KOPT-K1 (cell line): ENCODE data around the gene FGF4.

ENCODE experiments used
- H3K27ac ChIP-seq: fragments of 200-600 bp; sonication (generic); 2 replicates; pipeline ENCODE4 v1.5.1; 2016; ENCODE audit warnings: antibody characterized with exemption, mild to moderate bottlenecking, low read depth, low read length; ENCODE audit not compliant: poor library complexity, severe bottlenecking
- H3K36me3 ChIP-seq: fragments of 200-600 bp; sonication (generic); 2 replicates; pipeline ENCODE4 v1.5.1; 2017; ENCODE audit warnings: antibody characterized with exemption, mild to moderate bottlenecking, low read length, moderate library complexity; ENCODE audit not compliant: insufficient read depth
- H3K9me3 ChIP-seq: fragments of 200-600 bp; sonication (generic); 2 replicates; pipeline ENCODE4 v1.5.1; 2017; ENCODE audit warnings: antibody characterized with exemption, low read length, mild to moderate bottlenecking; ENCODE audit not compliant: insufficient read depth, poor library complexity, severe bottlenecking

Gene FGF4

GRCh38 chr11:69813839-69814238 is 38.7 kb upstream of the FGF4 start:
- H3K36me3 ChIP-seq: no peaks in the 10 kb centered on the region
- H3K27ac ChIP-seq: no peak overlapping the region
- no peaks in the 10 kb centered on the region for H3K9me3 ChIP-seq

DNA sequence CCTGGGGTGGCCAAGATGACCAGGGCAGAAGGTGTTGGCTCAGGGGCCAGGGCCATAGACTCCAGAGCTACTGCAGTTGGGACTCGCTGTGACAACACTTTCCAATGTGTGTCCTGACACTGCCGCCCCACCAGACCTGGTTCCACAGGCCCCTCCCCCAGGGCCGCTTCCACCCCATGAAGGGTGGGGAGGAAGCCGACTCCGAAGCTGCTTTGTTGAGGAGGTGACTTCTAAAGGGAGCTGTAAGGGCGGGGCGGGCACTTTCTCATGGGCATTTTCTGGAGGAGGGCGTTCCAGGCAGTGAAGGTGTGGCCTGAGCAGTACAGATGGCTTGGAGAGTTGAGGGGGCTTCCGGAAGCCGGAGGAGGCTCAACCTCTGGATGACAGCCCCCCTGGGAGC is 37.8 kb upstream of the FGF4 start:
- Histone ChIP-seq H3K9me3 (no peaks in the 10 kb centered on the region), H3K27ac (no peak overlapping the region), H3K36me3 (no peaks in the 10 kb centered on the region)

DNA sequence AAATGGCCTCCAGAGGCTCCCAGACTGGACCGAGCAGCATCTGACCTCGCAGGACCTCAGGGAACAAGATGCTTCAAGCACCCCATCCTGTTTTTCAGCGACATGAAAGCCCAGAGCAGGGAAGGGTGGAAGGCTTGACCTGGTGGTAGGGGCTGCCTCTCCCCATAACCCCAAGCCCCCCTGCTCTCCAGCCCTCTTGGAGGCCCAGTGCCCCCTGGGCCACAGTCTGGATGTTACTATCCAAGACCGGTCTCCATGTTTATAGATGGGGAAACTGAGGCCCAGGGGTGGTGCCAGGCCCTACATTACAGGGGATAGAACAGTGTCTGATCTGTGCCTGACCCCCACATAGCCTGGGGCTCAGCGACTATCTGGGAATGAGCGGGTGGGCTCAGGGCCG is 37.1 kb upstream of the FGF4 start:
- Histone ChIP-seq H3K27ac (no peak overlapping the region), H3K36me3 (no peaks in the 10 kb centered on the region), H3K9me3 (no peaks in the 10 kb centered on the region)

GRCh38 chr11:69811431-69811830 is 36.3 kb upstream of the FGF4 start:
- H3K9me3 ChIP-seq: no peaks in the 10 kb centered on the region
- H3K36me3 ChIP-seq: no peaks in the 10 kb centered on the region
- H3K27ac ChIP-seq: no peak overlapping the region

DNA sequence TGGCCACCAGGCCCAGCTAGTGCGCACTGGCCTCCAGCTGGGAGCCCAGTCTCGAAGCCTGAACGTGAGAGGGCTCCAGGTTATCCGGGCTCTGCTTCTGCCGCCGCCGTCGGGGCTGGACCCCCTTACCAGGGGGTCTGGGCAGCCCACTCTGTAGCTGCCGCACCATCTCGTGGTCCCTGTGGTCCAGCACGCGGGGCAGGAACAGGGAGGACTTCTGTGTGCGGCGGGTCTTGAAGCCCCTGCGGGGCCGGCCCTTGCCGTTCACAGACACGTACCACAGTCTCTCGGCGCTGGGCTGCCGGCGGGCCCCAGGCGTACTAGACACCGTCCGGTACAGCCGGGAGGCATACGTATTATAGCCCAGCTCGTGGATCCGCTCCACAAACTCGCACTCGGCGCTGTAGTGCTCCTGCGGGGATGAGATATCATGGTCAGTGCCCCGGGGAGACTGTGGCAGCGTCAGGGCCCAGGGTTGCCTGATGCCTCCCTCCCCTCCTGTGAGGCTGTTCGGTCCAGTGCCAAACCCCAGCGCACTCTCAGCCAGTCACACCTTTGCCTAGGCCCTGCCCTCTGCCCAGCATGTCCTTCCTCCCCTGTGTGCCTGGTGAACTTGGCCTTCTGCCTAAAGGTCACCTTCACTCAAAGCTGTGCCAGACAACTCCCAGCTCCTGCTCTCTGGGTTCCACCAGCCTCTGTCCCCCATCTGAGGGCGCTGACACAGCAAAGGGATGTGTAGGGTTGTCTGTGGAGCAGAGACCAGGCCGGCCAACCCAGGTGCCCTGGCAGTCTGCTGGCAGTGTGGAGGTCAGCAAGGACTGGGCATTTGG is 35.4 kb upstream of the FGF4 start:
- Histone ChIP-seq H3K9me3 (no peaks in the 10 kb centered on the region), H3K36me3 (no peaks in the 10 kb centered on the region), H3K27ac (no peak overlapping the region)

DNA sequence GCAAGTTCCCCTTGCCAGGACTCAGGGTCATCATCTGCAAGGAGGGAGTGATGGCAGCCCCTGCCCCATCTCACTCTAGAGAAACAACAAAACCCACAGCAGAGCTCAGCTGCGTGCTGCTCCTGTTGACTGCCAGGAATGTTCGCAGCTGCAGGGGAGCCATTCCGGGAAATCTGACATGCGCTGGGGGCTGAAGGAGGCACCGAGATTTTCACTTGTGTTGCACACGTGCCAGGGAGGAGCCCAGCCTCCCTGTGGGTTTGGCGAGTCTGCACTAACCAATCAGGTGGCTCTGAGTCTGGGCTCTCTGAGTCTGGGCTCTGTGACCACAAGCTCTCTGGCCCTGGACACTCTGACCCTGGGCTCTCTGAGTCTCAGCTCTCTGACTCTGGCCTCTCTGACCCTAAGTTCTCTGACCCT is 33.5 kb upstream of the FGF4 start:
- no peaks in the 10 kb centered on the region for H3K36me3 ChIP-seq
- no peak overlapping the region for H3K27ac ChIP-seq
- no peaks in the 10 kb centered on the region for H3K9me3 ChIP-seq

- Histone ChIP-seq H3K27ac (no peak overlapping the region), H3K9me3 (no peaks in the 10 kb centered on the region), H3K36me3 (no peaks in the 10 kb centered on the region)
Observed at GRCh38 chr11:69807106-69807815, 32.1 kb upstream of the FGF4 start.

GRCh38 chr11:69804769-69805508 is 29.8 kb upstream of the FGF4 start:
- H3K27ac ChIP-seq: no peak overlapping the region
- H3K36me3 ChIP-seq: no peaks in the 10 kb centered on the region
- no peaks in the 10 kb centered on the region for H3K9me3 ChIP-seq

- no peaks in the 10 kb centered on the region for H3K9me3 ChIP-seq
- H3K27ac ChIP-seq: no peak overlapping the region
- H3K36me3 ChIP-seq: no peaks in the 10 kb centered on the region
Observed at GRCh38 chr11:69803604-69804218, 28.6 kb upstream of the FGF4 start.

DNA sequence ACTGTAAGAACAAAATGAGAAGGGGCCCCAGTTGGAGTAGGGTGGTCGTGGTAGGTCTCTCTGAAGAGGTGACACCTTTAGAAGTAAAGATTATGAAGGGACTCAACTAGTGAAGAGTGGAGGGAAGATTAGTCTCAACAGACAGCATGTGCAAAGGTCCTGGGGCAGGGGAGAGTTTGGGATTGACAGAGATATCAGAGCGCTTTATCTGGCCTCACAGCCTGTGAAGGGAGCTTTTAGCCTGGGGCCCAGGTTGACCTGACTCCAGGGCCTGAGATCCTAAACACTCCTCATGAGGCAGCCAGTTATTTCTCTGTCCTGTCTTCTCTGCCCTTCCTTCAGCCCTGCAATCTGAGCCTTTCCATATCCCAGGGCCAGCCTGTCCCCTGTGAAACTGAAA is 27.9 kb upstream of the FGF4 start:
- Histone ChIP-seq H3K36me3 (no peaks in the 10 kb centered on the region), H3K9me3 (no peaks in the 10 kb centered on the region), H3K27ac (no peak overlapping the region)

DNA sequence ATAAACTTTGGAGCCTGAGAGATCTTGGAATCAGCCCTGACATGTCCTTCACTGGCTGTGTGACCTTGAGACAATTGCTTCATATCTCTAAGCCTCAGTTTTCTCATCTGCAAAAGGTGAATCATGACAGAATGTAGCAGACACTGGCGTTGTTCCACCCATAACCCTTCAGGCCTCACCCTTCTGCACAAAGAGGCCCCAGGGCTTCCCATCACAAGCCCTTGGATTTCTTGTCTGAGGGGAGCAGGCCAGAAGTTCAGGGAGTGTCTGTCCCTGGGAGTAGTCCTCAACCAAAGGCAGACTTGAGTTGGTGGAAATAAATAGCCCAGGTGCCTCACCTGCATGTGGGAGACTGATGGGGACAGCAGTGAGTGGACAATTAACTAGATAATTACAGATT is 27.4 kb upstream of the FGF4 start:
- Histone ChIP-seq H3K27ac (no peak overlapping the region), H3K36me3 (no peaks in the 10 kb centered on the region), H3K9me3 (no peaks in the 10 kb centered on the region)

DNA sequence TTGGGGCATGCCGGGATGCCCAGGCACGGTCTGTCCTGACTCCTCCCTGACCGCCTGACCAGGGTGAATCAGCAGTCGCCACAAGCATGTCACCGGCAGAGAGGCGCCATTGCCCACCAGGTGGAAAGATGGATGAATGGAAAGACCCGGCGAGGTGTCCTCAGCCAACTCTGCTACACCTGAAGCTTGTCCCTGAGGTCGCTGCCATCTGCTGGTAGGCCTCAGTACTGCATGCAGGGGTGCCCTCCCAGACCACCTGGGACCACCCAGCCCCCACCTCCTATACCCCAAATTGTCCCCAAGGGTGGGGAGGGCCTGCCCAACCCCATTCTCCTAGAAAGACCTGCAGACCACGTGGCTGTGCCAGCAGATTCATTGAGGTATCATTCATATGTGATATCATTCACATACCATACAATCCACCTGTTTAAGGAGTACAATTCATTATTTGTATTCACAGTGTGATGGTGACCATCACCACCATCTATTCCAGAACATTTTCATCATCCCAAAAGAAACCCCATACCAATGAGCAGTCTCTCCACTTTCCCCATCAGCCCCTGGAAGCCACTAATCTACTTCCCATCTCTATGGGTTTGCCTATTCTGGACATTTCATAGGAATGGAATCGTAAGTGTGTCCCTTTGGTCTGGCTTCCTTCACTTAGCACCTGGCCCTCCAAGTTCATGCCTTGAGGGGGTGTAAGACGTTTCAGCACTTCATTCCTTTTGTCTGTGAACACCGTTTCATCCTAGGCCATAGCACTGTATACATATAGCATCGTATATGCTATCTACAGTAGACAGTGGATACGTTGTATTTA is 26.6 kb upstream of the FGF4 start:
- no peaks in the 10 kb centered on the region for H3K36me3 ChIP-seq
- H3K27ac ChIP-seq: no peak overlapping the region
- no peaks in the 10 kb centered on the region for H3K9me3 ChIP-seq

- Histone ChIP-seq H3K36me3 (no peaks in the 10 kb centered on the region), H3K27ac (no peak overlapping the region)
Observed at GRCh38 chr11:69800278-69800677, 25.1 kb upstream of the FGF4 start.

DNA sequence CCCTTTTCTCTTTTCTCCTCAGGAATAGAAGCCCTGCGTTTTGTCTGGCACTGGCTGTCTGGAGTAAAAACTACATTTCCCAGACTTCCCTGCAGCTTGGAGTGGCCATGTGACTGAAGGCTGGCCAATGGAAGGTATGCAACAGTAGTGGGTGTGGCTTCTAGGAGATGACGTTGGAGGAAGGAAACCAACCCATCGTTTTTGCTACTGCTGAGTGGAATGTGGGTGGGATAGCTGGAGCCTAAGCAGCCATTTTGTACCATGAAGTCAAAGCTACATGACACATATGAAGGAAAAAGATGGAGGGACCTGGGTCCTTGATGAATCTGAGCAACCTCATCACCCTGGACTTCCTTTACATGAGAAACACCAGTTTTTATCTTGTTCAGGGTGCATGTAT is 24.4 kb upstream of the FGF4 start:
- no peaks in the 10 kb centered on the region for H3K9me3 ChIP-seq
- no peaks in the 10 kb centered on the region for H3K36me3 ChIP-seq
- no peak overlapping the region for H3K27ac ChIP-seq

More at GRCh38 chr11:69800278-69800677, 25.1 kb upstream of the FGF4 start:
- H3K9me3 ChIP-seq: no peaks in the 10 kb centered on the region
